K562 (cell line): ENCODE measurements around the gene ZNF407. TPM values are rescaled to one million over a fixed set of nuclear protein-coding genes. Genes with fewer than 3 reads are reported as not detected.

ENCODE experiments used
- ATAC-seq: fragments of 200-7000 bp; cut with Tn5 transposase; 3 replicates; pipeline ENCODE4 v1.9.1; 2020; ENCODE audit warnings: moderate library complexity
- BruUV-seq: library from RNA; stranded (reverse); fragments of 400-500 nt; replicated peaks from 2 replicates; lab custom pipeline; 2021; lab: Mats Ljungman, UMichigan
- CTCF ChIA-PET: fragments of 300-600 bp; formaldehyde crosslinking; extraction: SDS; loops from one replicate; lab custom pipeline; 2021; ENCODE audit warnings: low intra/inter-chr PET ratio; lab: Yijun Ruan, JAX
- POLR2A ChIA-PET: fragments of 300-600, 350-650 bp; sonication (Branson Sonifier 250); formaldehyde crosslinking; extraction: SDS; loops from one replicate; lab custom pipeline; 2021; ENCODE audit warnings: antibody characterized with exemption, inconsistent platforms; lab: Yijun Ruan, JAX
- DNase-seq, 4 experiments: peaks; one replicate each; pipeline versions ENCODE4 v3.0.0 to v3.0.0-alpha.2; 2011 to 2018; ENCODE audit warnings: low spot score in 3 of 4, mixed read lengths in 3 of 4; ENCODE audit errors: extremely low read depth in 1 of 4
- FAIRE-seq: peaks from 2 replicates; lab custom pipeline; 2011; peaks lifted over from hg19 to GRCh38; lab: Jason Lieb, UNC
- H2AFZ ChIP-seq: 2 replicates; pipeline ENCODE4 v1.6.0; 2011; ENCODE audit warnings: low read depth, low read length, control low read depth, inconsistent platforms
- H3K27ac ChIP-seq: fragments of 200-600 bp; 3 replicates; pipeline ENCODE4 v1.8.0; 2011; ENCODE audit warnings: low read depth, mild to moderate bottlenecking, control low read depth, inconsistent platforms, low read length, moderate library complexity, mixed read lengths; ENCODE audit errors: extremely low read depth
- H3K27me3 ChIP-seq, 2 experiments: fragments of 300-600 bp in 1 of 2; 2 replicates in 1 of 2; 3 replicates in 1 of 2; pipeline versions ENCODE4 v1.6.0 to v1.8.0; 2011; ENCODE audit warnings: inconsistent platforms in 2 of 2, low read length in 2 of 2, mild to moderate bottlenecking in 1 of 2, mixed read lengths in 1 of 2, moderate library complexity in 1 of 2; ENCODE audit not compliant: control insufficient read depth in 2 of 2, insufficient read depth in 2 of 2
- H3K36me3 ChIP-seq: fragments of 300-600 bp; 3 replicates; pipeline ENCODE4 v1.8.0; 2011; ENCODE audit warnings: mild to moderate bottlenecking, low read length, inconsistent platforms; ENCODE audit not compliant: control insufficient read depth, insufficient read depth
- H3K4me1 ChIP-seq, 2 experiments: fragments of 200-600 bp in 1 of 2; replicated peaks in 1 of 2; 2 replicates in 1 of 2; 3 replicates in 1 of 2; pipeline versions ENCODE4 v1.5.1 to v1.8.0; 2011; ENCODE audit warnings: inconsistent platforms in 2 of 2, low read length in 2 of 2, mild to moderate bottlenecking in 1 of 2, mixed read lengths in 1 of 2, moderate library complexity in 1 of 2; ENCODE audit not compliant: control insufficient read depth in 2 of 2, insufficient read depth in 2 of 2
- H3K4me2 ChIP-seq: 2 replicates; pipeline ENCODE4 v1.6.1; 2011; ENCODE audit warnings: low read length, control low read depth, inconsistent platforms, mixed read lengths; ENCODE audit not compliant: insufficient read depth
- H3K4me3 ChIP-seq: fragments of 200-600 bp; sonication (generic), shearing (Covaris generic); 2 replicates; pipeline ENCODE4 v1.5.1; 2016; ENCODE audit warnings: control low read depth, inconsistent platforms
- H3K79me2 ChIP-seq: fragments of 200-600 bp; 3 replicates; pipeline ENCODE4 v1.8.0; 2011; ENCODE audit warnings: low read length, inconsistent platforms; ENCODE audit not compliant: control insufficient read depth, insufficient read depth
- H3K9ac ChIP-seq, 2 experiments: 2 replicates each; pipeline versions ENCODE4 v1.6.0 to v1.6.1; 2011; ENCODE audit warnings: low read depth in 2 of 2, low read length in 2 of 2, control low read depth in 1 of 2, inconsistent platforms in 1 of 2, mild to moderate bottlenecking in 1 of 2, mixed read lengths in 1 of 2; ENCODE audit not compliant: insufficient read depth in 1 of 2
- H3K9me1 ChIP-seq: one replicate; pipeline ENCODE4 v1.6.0; 2011; ENCODE audit warnings: inconsistent platforms, mild to moderate bottlenecking, low read length, moderate library complexity; ENCODE audit not compliant: control insufficient read depth, insufficient read depth
- H3K9me3 ChIP-seq: replicated peaks from 2 replicates; pipeline ENCODE4 v1.5.1; 2011; ENCODE audit warnings: low read depth, low read length, inconsistent platforms; ENCODE audit not compliant: control insufficient read depth, insufficient read depth
- H4K20me1 ChIP-seq: replicated peaks from 2 replicates; pipeline ENCODE4 v1.6.1; 2011; ENCODE audit warnings: low read length, inconsistent platforms, mixed read lengths; ENCODE audit not compliant: control insufficient read depth, insufficient read depth
- ATF7 ChIP-seq: fragments of 450-650 bp; IDR thresholded peaks from 2 replicates; pipeline ENCODE4 v1.7.1; 2014; ENCODE audit warnings: mild to moderate bottlenecking, moderate library complexity
- COPS2 ChIP-seq: fragments of 450-650 bp; conservative IDR thresholded peaks from 2 replicates; pipeline ENCODE4 v1.6.1; 2016; ENCODE audit warnings: mild to moderate bottlenecking, moderate library complexity
- GTF2A2 ChIP-seq: IDR thresholded peaks from 2 replicates; pipeline ENCODE4 v1.6.1; 2016; ENCODE audit warnings: mild to moderate bottlenecking, missing genetic modification characterization, missing compliant biosample characterization
- HCFC1 ChIP-seq: IDR thresholded peaks from 2 replicates; pipeline ENCODE4 v1.6.1; 2012; ENCODE audit warnings: low read depth, low read length, improper control_type of control experiment
- NRF1 ChIP-seq, 2 experiments: fragments of 450-650 bp; IDR thresholded peaks in 1 of 2; conservative IDR thresholded peaks in 1 of 2; 2 replicates each; pipeline ENCODE4 v1.6.1; 2014; ENCODE audit warnings: mild to moderate bottlenecking in 2 of 2
- PCBP2 ChIP-seq: fragments of 200-400 bp; formaldehyde crosslinking; IDR thresholded peaks from 2 replicates; pipeline ENCODE4 v1.6.1; 2018; ENCODE audit warnings: low read length, low read depth, mild to moderate bottlenecking, moderate library complexity; ENCODE audit not compliant: poor library complexity, severe bottlenecking
- U2AF1 ChIP-seq: fragments of 200-400 bp; formaldehyde crosslinking; optimal IDR thresholded peaks from 2 replicates; pipeline ENCODE3; 2017; ENCODE audit warnings: mild to moderate bottlenecking, low read depth, low read length, moderate library complexity
- ZBTB8A ChIP-seq: fragments of 450-650 bp; IDR thresholded peaks from 2 replicates; pipeline ENCODE4 v1.6.1; 2018; ENCODE audit warnings: mild to moderate bottlenecking, moderate library complexity; ENCODE audit not compliant: partially characterized antibody
- ZEB2 ChIP-seq: fragments of 450-650 bp; IDR thresholded peaks from 2 replicates; pipeline ENCODE4 v1.6.1; 2016
- ZNF282 ChIP-seq: sonication (generic); formaldehyde crosslinking; IDR thresholded peaks from 2 replicates; pipeline ENCODE4 v1.8.1; 2023; ENCODE audit warnings: missing genetic modification reagents
- ZNF586 ChIP-seq: fragments of 450-650 bp; formaldehyde crosslinking; conservative IDR thresholded peaks from 2 replicates; pipeline ENCODE4 v1.4.0; 2020; ENCODE audit warnings: mild to moderate bottlenecking, moderate library complexity
- WGBS: fragments of 100-300 bp; shearing (Covaris generic); methylation state at CpG from one replicate; pipeline ENCODE4 v1.1.6; 2016; ENCODE audit warnings: low coverage, mixed read lengths; ENCODE audit not compliant: insufficient coverage; ENCODE audit errors: missing lambda C conversion rate; 5-methylcytosine and 5-hydroxymethylcytosine counted together
- in situ Hi-C: fragments of 300-500 bp; cut with MboI; formaldehyde crosslinking; loops from 4 replicates; pipeline ENCODE4 v1.15.0; 2018; ENCODE audit warnings: inconsistent platforms, mixed read lengths
- intact Hi-C: fragments of 100-400 bp; cut with micrococcal nuclease; formaldehyde crosslinking; loops from 2 replicates; pipeline ENCODE4 v1.14.2; 2022
- polyA plus RNA-seq, 8 experiments: library from polyadenylated mRNA; depleted of rRNA in 4 of 8; stranded (reverse) in 5 of 8; unstranded in 3 of 8; fragments of >200 nt; fragmentation: Nextera tagmentation in 2 of 8; fragmentation: Illumina TruSeq in 1 of 8; extraction: Ambion mirVana in 2 of 8; extraction: Trizol in 1 of 8; gene quantifications; 2 replicates each; pipeline versions ENCODE4 v1.2.1 to v1.2.3, GENCODE V29; 2011 to 2014; ENCODE audit warnings: inconsistent platforms in 1 of 8, missing spikeins in 1 of 8
- total RNA-seq, 7 experiments: library from RNA; depleted of rRNA in 6 of 7; stranded (reverse); fragments of >200 nt in 6 of 7; fragmentation: Illumina TruSeq in 2 of 7; extraction: Trizol in 2 of 7; gene quantifications; 2 replicates each; pipeline versions ENCODE4 v1.2.1 to v1.2.3, GENCODE V29; 2011 to 2021; ENCODE audit warnings: low replicate concordance in 1 of 7
- TF ChIP-seq, protein P1 (sequence below): sonication (generic); formaldehyde crosslinking; IDR thresholded peaks from 2 replicates; pipeline ENCODE4 v1.8.0; 2022; ENCODE audit warnings: missing genetic modification reagents, mild to moderate bottlenecking, moderate library complexity, borderline replicate concordance
- TF ChIP-seq, protein P2 (sequence below), 3 experiments: fragments of 200-800 bp in 1 of 3; sonication (Bioruptor generic) in 1 of 3; sonication (generic) in 1 of 3; formaldehyde crosslinking in 1 of 3; IDR thresholded peaks; 2 replicates each; pipeline versions ENCODE4 v1.6.1 to v1.8.0; 2016 to 2022; ENCODE audit warnings: mild to moderate bottlenecking in 2 of 3, missing compliant biosample characterization in 2 of 3, missing genetic modification characterization in 2 of 3, missing genetic modification reagents in 1 of 3
- TF ChIP-seq, protein P3 (sequence below): sonication (generic); formaldehyde crosslinking; IDR thresholded peaks from 2 replicates; pipeline ENCODE4 v1.8.0; 2022; ENCODE audit warnings: mild to moderate bottlenecking, missing genetic modification reagents, borderline replicate concordance
- TF ChIP-seq, protein P4 (sequence below), 3 experiments: fragments of 200-800 bp in 1 of 3; fragments of 250-450 bp in 1 of 3; fragments of 450-650 bp in 1 of 3; sonication (Bioruptor Pico) in 1 of 3; sonication (Bioruptor generic) in 1 of 3; formaldehyde crosslinking in 1 of 3; IDR thresholded peaks; 2 replicates each; pipeline versions ENCODE4 v1.6.1 to v1.8.0; 2016 to 2022; ENCODE audit warnings: mild to moderate bottlenecking in 2 of 3, missing genetic modification characterization in 2 of 3, missing compliant biosample characterization in 1 of 3, moderate library complexity in 1 of 3

ZNF407 gene
- total and polyA plus RNA-seq, 9 of the 15 experiments (the other 6 are each of a cell fraction or from before 2014, with no cell fraction given) = 0.21 to 5.4 (median 2.3) TPM

DNA sequence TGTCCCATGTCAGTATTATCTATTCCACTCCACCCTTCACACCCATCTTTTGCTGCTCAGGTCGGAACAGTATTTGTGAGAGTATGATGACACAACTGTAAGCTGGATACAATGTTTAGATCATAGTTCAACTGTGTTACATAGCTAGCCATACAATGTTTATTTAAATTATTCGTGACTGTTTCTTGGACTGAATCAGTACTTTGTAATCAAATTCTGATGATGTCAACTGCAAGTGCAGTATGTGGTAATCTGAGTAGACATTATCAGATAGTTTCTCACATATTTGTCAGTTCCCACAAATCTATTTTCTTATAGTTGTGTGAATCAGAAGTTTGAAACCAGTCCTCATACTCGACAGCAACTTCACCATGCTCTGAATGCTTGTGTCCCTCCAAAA lies 177.6 kb downstream of the ZNF407 start:
- Histone ChIP-seq H3K9ac (no peak overlapping the region), H3K9me3 (no peaks in the 10 kb centered on the region), H4K20me1 (no peaks in the 10 kb centered on the region), H3K4me1 (peaks cover 0 to 4% of the 10 kb centered on the region in 2 experiments; a peak in 1 of 5 replicates), H3K79me2 (no peaks in the 10 kb centered on the region), H2AFZ (no peak overlapping the region), H3K27me3 (no peaks in the 10 kb centered on the region), H3K36me3 (no peaks in the 10 kb centered on the region), H3K4me3 (no peak overlapping the region), H3K9me1 (no peaks in the 10 kb centered on the region), H3K4me2 (no peak overlapping the region), H3K27ac (no peak overlapping the region)
- ChIA-PET CTCF (no interaction called here), POLR2A (no interaction called here)
- DNase-seq (no peak), FAIRE-seq (no peak), ATAC-seq (no peak)
- intact Hi-C loops = no loop called here
- TF ChIP-seq U2AF1 (no peak), ZNF586 (CRISPR knock-in tag) (no peak), NRF1 (conservative IDR thresholded peaks at IDR 0.05 in 1 of 2, IDR thresholded peaks at IDR 0.05 in 1 of 2) (no peak), HCFC1 (no peak), COPS2 (no peak), GTF2A2 (tag) (no peak), ATF7 (no peak), ZNF282 (CRISPR knock-in tag) (no peak), ZBTB8A (no peak), PCBP2 (no peak), ZEB2 (no peak)
- TF ChIP-seq, protein P1, sequence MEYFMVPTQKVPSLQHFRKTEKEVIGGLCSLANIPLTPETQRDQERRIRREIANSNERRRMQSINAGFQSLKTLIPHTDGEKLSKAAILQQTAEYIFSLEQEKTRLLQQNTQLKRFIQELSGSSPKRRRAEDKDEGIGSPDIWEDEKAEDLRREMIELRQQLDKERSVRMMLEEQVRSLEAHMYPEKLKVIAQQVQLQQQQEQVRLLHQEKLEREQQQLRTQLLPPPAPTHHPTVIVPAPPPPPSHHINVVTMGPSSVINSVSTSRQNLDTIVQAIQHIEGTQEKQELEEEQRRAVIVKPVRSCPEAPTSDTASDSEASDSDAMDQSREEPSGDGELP (CRISPR knock-in tag) = no peak
- TF ChIP-seq, protein P2, sequence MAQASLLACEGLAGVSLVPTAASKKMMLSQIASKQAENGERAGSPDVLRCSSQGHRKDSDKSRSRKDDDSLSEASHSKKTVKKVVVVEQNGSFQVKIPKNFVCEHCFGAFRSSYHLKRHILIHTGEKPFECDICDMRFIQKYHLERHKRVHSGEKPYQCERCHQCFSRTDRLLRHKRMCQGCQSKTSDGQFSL (CRISPR knock-in tag; IDR thresholded peaks at IDR 0.05) = no peak
- TF ChIP-seq, protein P2 (tag; IDR thresholded peaks at IDR 0.05) = no peak
- TF ChIP-seq, protein P3, sequence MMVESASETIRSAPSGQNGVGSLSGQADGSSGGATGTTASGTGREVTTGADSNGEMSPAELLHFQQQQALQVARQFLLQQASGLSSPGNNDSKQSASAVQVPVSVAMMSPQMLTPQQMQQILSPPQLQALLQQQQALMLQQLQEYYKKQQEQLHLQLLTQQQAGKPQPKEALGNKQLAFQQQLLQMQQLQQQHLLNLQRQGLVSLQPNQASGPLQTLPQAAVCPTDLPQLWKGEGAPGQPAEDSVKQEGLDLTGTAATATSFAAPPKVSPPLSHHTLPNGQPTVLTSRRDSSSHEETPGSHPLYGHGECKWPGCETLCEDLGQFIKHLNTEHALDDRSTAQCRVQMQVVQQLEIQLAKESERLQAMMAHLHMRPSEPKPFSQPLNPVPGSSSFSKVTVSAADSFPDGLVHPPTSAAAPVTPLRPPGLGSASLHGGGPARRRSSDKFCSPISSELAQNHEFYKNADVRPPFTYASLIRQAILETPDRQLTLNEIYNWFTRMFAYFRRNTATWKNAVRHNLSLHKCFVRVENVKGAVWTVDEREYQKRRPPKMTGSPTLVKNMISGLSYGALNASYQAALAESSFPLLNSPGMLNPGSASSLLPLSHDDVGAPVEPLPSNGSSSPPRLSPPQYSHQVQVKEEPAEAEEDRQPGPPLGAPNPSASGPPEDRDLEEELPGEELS = no peak
- TF ChIP-seq, protein P4, sequence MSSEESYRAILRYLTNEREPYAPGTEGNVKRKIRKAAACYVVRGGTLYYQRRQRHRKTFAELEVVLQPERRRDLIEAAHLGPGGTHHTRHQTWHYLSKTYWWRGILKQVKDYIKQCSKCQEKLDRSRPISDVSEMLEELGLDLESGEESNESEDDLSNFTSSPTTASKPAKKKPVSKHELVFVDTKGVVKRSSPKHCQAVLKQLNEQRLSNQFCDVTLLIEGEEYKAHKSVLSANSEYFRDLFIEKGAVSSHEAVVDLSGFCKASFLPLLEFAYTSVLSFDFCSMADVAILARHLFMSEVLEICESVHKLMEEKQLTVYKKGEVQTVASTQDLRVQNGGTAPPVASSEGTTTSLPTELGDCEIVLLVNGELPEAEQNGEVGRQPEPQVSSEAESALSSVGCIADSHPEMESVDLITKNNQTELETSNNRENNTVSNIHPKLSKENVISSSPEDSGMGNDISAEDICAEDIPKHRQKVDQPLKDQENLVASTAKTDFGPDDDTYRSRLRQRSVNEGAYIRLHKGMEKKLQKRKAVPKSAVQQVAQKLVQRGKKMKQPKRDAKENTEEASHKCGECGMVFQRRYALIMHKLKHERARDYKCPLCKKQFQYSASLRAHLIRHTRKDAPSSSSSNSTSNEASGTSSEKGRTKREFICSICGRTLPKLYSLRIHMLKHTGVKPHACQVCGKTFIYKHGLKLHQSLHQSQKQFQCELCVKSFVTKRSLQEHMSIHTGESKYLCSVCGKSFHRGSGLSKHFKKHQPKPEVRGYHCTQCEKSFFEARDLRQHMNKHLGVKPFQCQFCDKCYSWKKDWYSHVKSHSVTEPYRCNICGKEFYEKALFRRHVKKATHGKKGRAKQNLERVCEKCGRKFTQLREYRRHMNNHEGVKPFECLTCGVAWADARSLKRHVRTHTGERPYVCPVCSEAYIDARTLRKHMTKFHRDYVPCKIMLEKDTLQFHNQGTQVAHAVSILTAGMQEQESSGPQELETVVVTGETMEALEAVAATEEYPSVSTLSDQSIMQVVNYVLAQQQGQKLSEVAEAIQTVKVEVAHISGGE (CRISPR knock-in tag; IDR thresholded peaks at IDR 0.05) = no peak
- BruUV-seq = no TSS peak
- in situ Hi-C loops = no loop called here
- WGBS = 33% methylated on average over 3 of the region's 3 CpGs
